ENCODE results near the gene TMPRSS7.

TMPRSS7 gene

GRCh38 chr3:112074006-112074405 is 39.5 kb downstream of the TMPRSS7 start:
- no peak for DNase-seq

- DNase-seq = no peak
Observed at GRCh38 chr3:112074616-112075497, 40.3 kb downstream of the TMPRSS7 start.

GRCh38 chr3:112078125-112079083 is 43.9 kb downstream of the TMPRSS7 start:
- DNase-seq = no peak

- no peak for DNase-seq
Observed at GRCh38 chr3:112083239-112083638, 48.7 kb downstream of the TMPRSS7 start.

GRCh38 chr3:112084980-112085705 is 50.6 kb downstream of the TMPRSS7 start:
- no peak for DNase-seq

- DNase-seq = no peak
Observed at GRCh38 chr3:112085735-112086075, 51.2 kb downstream of the TMPRSS7 start.

- peak; percentile 45 for DNase-seq
Observed at GRCh38 chr3:112086076-112086854, 51.7 kb downstream of the TMPRSS7 start, which contains the start of gene C3orf52. Gene C3orf52 (plus strand): TSS chr3:112086389. CDS start chr3:112086408, 19 bp downstream.

- no peak for DNase-seq
Observed at GRCh38 chr3:112086875-112087524, 52.5 kb downstream of the TMPRSS7 start.

- no peak for DNase-seq
Observed at GRCh38 chr3:112087746-112088145, 53.2 kb downstream of the TMPRSS7 start.

- DNase-seq = no peak
Observed at GRCh38 chr3:112088944-112089343, 54.4 kb downstream of the TMPRSS7 start.

- no peak for DNase-seq
Observed at GRCh38 chr3:112089956-112090886, 55.7 kb downstream of the TMPRSS7 start.

- DNase-seq = no peak
Observed at GRCh38 chr3:112090887-112091586, 56.5 kb downstream of the TMPRSS7 start.

GRCh38 chr3:112092496-112093179 is 58.1 kb downstream of the TMPRSS7 start:
- no peak for DNase-seq

- no peak for DNase-seq
Observed at GRCh38 chr3:112093180-112093522, 58.6 kb downstream of the TMPRSS7 start.

GRCh38 chr3:112095731-112096130 is 61.2 kb downstream of the TMPRSS7 start:
- no peak for DNase-seq

GRCh38 chr3:112096176-112096575 is 61.6 kb downstream of the TMPRSS7 start:
- DNase-seq = no peak

GRCh38 chr3:112097378-112097777 is 62.8 kb downstream of the TMPRSS7 start:
- DNase-seq = no peak

GRCh38 chr3:112101916-112102315 is 67.4 kb downstream of the TMPRSS7 start:
- DNase-seq = no peak

- DNase-seq = no peak
Observed at GRCh38 chr3:112104774-112105173, 70.2 kb downstream of the TMPRSS7 start.

All from effector CD8-positive, alpha-beta T cell (primary cell).